ENCODE results near the gene ACSF3.

Gene ACSF3

DNA sequence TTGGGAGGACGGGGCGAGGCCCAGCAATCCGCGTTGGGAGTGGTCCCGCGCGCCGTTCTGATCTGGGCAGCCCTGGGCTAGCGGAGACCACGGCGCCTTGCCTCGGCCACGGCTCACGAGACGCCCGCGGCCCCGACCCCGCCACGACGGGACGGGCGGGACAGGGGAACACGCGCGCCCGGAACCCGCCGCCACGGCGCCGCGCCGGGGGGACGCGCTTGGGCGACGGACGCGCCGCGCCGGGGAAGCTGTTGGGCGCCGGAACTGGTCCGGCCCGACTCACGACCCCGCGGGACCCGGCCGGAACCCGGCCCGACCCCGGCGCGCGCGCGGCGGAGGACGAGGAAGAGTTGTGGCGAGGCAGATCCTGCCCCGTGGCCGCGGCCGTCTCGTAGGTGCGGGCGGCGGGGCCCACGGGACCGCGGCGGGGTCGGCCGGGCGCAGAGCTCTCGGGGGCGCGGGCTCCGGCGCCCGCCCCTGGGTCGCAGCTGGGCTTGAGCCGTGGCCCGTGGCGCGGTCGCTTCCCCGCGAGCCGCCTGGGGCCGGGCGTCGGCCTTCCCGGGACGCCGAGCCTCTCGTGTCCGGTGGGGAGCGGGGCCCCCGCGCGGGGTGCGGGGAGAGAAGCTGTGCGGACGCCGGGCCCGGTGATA is at the start of gene ACSF3:
ACSF3 (plus strand) TSS at position 251 of the 650 bp plus-strand sequence. CDS start 6,830 bp downstream, outside the sequence.
- peak; percentile 77 for DNase-seq

DNA sequence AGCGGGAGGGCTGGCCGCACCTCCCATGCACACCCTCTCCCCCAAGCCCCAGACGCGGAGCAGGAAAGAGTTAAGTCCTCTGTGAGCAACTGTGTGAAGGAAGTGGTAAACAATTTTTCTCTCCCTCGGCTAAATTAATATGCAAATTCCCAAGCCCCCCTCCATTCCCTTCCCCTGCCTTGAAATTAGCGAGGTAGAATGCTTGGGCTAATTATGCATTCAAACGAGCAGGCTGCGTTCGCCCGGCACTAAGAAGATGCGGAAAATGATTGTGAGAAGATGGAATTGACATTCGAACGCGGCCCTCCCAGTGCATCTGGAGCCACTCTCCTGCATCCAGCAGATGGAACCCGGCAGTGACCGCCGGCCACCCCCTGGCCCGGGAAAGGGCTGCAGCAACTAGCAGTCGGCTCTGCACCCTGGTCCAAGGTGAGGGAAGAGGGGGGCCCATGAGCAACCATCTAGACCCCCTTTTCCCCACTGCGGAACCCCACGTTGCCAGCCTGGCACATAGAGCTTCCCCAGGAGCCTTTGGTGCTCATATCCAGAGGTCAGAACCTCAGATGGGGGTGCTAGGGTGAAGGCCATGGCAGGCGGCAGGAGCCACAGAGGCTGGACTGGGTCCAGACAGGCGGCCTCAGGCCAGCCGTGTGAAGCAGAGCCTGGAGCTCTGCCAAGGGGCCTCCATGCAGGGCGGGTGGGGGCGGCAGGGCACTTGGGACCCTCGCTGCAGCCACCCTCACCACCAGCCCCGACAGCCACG is 49.1 kb upstream of the ACSF3 start:
- no peak for DNase-seq

GRCh38 chr16:89045181-89045815 is 48.4 kb upstream of the ACSF3 start:
- no peak for DNase-seq

GRCh38 chr16:89045881-89046280 is 47.8 kb upstream of the ACSF3 start:
- no peak for DNase-seq

DNA sequence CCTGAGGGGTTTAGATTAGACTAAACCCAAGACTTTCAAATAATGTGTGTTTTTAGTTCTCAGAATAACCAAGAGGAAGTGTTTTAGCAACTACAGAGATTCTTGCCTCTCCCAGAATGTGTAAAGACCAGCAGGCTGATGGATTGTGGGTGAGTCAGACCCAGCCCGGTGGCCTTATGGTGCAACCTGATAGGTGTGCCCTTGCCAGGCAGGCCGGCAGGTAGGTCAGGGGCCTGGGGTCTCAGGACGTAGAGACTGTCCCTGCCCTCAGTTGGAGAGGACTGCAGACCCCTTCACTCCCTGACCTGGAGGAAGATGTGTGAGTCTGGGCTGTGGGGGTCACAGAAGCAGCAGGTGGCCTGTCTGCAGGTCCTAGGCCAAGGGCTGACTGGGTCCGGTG is 47.2 kb upstream of the ACSF3 start:
- DNase-seq, result peak; percentile 36

DNA sequence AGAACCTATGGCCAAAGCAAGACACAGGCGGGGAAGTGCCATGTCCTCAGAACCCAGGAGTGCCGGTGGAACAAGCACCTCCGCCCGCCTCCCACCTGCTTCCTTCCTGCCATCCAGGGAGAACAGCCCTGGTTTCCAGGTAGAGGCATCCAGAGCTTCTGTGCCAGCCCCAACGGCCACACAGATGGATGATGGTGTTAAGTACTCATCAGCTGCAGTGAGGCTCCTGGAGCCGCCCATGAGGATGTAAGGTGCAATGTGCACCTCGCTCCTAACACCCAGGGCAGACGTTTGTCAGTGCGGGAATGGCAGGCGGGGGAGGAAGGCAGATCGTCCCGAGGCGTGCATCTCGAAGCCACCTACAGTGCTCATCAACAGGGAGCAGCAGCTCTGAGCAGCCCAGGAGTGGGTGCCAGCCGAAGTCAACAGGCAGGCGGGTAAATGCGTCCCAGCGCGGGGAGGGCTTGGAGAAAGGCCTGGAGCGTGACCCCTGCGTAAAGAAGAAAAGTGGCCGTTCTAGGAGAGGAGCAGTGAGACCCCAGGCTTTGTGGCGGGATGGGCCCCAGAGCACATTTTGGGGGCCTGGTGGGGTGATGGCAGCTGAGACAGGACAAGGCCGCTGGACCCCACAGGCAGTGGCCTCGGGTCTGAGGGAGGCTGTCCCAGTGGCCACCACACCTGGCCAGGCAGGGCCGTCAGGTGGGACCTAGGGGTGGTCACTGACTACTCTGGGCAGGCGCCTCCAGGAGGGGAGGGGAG is 46.1 kb upstream of the ACSF3 start:
- no peak for DNase-seq

- no peak for DNase-seq
These were observed 45.4 kb upstream of the ACSF3 start for GRCh38 chr16:89048090-89048725.

GRCh38 chr16:89048871-89049422 is 44.7 kb upstream of the ACSF3 start:
- DNase-seq, result no peak

GRCh38 chr16:89049484-89050118 is 44.1 kb upstream of the ACSF3 start:
- DNase-seq, result no peak

- no peak for DNase-seq
These were observed 43.4 kb upstream of the ACSF3 start for GRCh38 chr16:89050119-89050867.

DNA sequence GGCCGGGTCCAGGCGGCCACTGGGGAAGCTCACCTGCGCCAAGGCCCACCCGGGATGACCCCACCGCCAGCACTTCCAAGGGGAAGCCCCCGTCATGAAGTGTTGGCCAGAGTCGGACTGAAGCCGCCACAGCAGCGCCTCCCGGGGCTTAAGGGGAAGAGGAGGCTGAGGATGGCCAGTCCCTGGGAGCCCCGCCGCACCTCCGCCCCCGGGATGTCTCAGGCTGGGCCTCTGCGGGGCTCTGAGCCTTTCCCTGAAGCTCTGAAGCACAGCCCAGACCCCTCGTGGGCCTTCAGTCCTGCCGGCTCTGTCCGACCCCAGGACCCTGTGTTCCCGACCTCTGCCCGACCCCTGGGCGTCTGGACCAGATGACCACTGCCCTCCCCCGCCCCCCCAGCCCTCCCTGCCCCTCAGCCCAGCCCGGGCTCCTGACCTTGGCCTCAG is 42.8 kb upstream of the ACSF3 start:
- no peak for DNase-seq

DNA sequence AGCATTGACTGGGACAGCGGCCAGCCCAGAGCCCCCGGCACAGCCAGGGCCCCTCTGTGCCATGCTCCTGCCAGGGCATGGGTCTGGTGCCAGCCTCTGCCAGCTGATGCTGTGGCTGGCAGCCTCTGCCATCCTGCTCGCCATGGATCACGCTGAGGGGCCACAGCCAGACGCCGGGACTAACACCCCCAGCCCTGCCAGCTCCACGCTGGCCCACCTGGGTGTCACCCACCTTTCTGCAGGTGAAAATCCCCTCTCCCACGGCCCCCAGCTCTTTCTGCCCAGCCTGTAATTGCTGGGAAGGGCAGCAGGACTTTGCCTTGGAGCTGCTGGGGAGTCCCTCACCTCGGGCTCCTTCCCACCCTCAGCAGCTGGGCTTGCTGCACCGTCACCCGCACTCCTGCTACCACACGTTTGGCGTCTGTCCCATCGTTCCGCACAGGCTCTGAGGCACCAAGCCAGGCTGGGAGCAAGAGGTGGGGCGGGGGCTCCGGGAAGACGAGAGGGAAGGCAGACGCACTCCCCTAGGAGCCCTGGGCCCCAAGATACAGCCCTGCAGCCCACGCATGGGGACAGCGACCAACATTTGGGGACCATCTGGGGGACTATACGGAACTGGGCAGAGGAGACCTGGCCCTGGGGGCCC is 42.0 kb upstream of the ACSF3 start:
- DNase-seq, result no peak

DNA sequence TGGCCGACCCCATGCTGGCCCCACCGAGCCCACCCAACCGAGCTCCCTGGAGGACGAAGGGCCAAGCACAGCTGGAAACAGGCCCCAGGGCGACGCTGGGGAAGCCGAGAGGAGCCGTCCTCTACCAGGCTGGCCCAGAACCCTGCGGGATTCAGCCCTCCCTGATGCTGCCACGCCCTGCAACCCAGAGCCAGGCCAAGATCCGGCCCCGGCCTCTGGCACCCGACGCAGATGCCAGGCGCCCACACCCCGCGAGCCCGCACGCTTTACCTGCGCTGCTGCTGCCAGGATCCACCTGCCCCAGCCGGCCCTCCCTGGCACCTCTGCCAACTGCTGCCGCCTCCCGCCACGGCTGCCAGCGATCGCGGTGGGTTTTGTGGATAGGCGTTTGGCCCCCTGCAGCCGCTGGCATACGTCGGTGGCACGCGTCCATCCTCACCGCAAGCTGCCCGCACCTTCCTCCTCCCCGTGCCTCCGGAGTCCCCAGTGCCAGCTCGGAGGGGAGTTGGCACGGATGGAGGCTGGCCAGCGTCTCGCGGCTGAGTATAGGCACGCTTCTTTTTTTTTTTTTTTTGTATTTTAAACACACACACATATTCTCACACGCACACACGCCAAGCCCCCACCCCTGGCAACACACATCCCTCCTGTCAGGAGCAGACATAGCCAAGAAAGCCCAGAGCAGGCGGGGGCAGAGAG is 41.3 kb upstream of the ACSF3 start:
- DNase-seq, result no peak

DNA sequence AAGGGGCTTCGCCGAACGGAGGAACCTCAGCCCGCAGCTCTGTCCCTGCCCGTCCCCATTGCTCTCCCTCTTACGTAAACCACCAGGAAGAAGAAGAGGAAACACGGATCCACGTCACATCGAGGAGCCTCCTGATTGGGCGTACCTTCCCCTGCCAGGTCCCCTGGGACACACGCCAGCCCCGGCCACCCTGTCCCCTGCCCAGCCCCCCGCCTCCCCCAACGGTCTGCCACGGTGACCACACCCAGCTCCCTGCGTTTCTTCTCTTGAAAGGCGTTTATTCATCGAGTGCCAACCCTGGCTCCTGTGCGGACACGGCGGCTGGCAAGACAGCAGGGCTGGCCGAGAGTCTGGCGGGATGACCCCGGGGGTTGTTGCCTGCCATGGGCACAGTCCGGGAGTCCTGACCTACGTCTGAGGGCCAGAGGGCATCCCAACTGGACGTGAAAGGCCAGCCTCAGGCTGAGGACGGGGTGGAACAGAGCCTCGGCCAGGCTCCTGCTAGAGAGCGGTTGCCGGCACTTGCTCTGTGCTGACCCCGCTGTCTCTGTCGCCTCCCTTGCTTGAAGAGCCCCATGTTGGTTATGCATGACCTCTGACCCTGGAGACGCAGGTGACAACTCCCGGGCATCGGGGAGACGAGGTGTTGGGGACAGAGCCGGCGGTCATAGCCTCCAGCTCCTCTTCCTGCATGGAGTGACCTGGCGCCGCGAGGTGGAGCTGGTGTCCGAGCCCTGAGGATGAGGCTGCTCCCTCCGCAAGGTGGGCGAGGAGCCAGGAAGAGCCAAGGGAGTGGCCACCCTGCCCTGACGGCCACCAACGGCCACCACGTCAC is 40.5 kb upstream of the ACSF3 start:
- DNase-seq, result peak; percentile 85

DNA sequence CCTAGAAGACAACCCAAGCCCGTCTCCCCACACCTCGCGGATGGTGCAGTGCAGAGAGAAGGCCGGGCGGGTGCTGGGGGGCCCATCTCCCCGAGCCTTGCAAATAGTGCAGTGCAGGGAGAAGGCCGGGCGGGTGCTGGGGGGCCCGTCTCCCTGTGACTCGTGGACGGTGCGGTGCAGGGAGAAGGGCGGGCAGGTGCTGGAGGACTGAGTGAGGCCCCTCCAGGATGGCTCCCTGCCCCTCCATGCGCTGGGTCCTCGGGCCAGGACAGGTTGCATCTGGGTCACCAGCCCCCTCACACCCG is 40.0 kb upstream of the ACSF3 start:
- DNase-seq, result no peak

GRCh38 chr16:89054261-89054661 is 39.4 kb upstream of the ACSF3 start:
- DNase-seq, result no peak

DNA sequence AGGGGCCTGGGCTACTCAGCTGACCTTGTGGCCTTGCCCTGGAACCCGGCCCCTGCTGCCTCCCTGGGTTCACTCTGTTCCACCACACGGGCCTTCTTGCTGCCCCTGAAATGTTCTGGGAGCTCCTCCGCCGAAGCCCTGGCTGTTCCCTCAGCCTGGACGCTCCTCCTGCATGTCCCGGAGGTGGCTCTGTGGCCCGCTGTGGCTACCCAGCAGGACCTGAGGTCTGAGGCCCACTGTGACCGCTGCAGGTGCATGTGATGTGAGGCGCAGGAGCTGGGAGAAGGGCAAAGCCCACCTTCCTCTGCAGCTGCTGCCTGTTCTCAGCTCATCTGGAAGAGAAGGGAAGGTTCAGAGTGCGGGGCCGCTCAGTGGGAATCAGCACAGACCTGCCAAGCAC is 38.9 kb upstream of the ACSF3 start:
- no peak for DNase-seq

DNA sequence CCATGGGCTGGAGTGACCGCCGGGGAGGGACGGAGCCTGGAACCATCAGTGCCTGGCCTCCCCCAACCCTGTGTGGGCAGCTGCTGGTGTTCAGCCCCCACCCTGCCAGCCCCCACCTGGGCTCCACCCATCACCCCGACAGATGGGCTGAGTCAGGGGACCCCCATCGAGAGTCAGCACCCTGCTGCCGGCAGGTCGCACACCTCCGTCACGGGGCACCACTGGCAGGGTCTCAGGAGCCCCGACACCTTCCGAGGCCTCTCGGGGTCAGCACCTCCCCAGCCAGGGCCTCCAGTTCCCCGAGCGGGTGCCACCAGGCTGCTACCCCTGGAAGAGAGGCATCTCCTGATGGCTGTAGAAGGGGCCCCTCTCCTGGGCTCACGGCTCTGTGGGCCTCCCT is 38.3 kb upstream of the ACSF3 start:
- DNase-seq, result no peak

DNA sequence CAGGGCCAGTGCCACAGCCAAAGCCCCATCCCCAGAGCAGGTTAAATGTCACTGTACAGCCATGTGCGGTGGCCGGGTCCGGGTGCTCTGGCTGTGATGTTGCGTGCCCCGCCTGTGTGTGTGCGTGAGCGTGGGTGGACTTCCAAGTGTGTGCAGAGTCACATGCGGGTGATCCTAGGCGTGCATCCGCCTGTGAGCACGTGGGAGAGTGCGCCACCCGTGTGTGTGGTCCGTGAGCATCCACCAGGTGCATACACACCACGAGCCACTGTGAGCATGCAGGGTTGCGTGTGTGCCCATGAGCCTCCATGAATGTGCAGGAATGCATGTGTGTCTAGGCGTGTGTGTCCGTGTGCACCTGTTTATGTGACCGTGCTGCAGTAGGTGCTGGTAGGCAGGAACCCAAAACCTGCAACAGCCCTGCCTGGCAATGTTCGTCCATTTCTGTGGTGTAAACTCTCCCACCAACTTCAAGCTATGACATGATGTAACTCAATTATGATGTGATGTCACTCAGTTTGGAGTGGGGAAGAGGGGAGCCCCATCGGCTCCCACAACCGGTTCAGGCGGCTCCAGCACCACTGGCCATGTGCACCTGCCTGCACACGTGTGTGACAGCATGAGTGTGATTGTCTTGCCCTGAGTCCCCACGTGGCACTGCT is 37.6 kb upstream of the ACSF3 start:
- no peak for DNase-seq

Data from OCI-M1 (cell line).